H9 (cell line): Measurements from ENCODE around the gene UTS2B. TPM values are rescaled to one million over a fixed set of nuclear protein-coding genes. Genes with fewer than 3 reads are reported as not detected.

Source experiments
- DNase-seq: peaks from one replicate; pipeline ENCODE4 v3.0.0-alpha.2; 2017
- H2AFZ ChIP-seq: one replicate; pipeline ENCODE4 v1.6.1; 2013; ENCODE audit warnings: mild to moderate bottlenecking, low read length, control low read depth, moderate library complexity
- H2AK5ac ChIP-seq: 2 replicates; pipeline ENCODE4 v1.6.1; 2013; ENCODE audit warnings: low read length, control low read depth, mixed read lengths; ENCODE audit not compliant: insufficient read length
- H2BK120ac ChIP-seq: one replicate; pipeline ENCODE4 v1.6.1; 2013; ENCODE audit warnings: low read depth, mild to moderate bottlenecking, low read length, control low read depth, inconsistent platforms; ENCODE audit not compliant: poor library complexity, severe bottlenecking
- H2BK12ac ChIP-seq: 2 replicates; pipeline ENCODE4 v1.6.1; 2013; ENCODE audit warnings: low read length, control low read depth, mixed read lengths, low read depth; ENCODE audit not compliant: insufficient read length
- H2BK15ac ChIP-seq: 2 replicates; pipeline ENCODE4 v1.6.1; 2013; ENCODE audit warnings: low read depth, low read length, control low read depth
- H2BK20ac ChIP-seq: one replicate; pipeline ENCODE4 v1.6.1; 2013; ENCODE audit warnings: low read depth, mild to moderate bottlenecking, low read length, control low read depth, inconsistent platforms; ENCODE audit not compliant: poor library complexity, severe bottlenecking
- H2BK5ac ChIP-seq: 2 replicates; pipeline ENCODE4 v1.6.1; 2013; ENCODE audit warnings: low read length, control low read depth, mixed read lengths; ENCODE audit not compliant: insufficient read length
- H3K14ac ChIP-seq: 2 replicates; pipeline ENCODE4 v1.6.1; 2013; ENCODE audit warnings: low read length, control low read depth; ENCODE audit not compliant: insufficient read depth
- H3K18ac ChIP-seq: 2 replicates; pipeline ENCODE4 v1.6.1; 2013; ENCODE audit warnings: low read depth, mild to moderate bottlenecking, mixed read lengths, low read length, control low read depth; ENCODE audit not compliant: insufficient read length
- H3K23ac ChIP-seq: 2 replicates; pipeline ENCODE4 v1.6.1; 2013; ENCODE audit warnings: low read length, control low read depth, mixed read lengths, low read depth; ENCODE audit not compliant: insufficient read length
- H3K23me2 ChIP-seq: 2 replicates; pipeline ENCODE4 v1.6.1; 2013; ENCODE audit warnings: low read depth, mild to moderate bottlenecking, mixed read lengths, low read length, control low read depth; ENCODE audit not compliant: insufficient read length, poor library complexity, severe bottlenecking
- H3K27ac ChIP-seq: 2 replicates; pipeline ENCODE4 v1.5.1; 2013; ENCODE audit warnings: low read length, control low read depth, mixed read lengths, low read depth; ENCODE audit not compliant: insufficient read length
- H3K27me3 ChIP-seq: 2 replicates; pipeline ENCODE4 v1.6.1; 2013; ENCODE audit warnings: low read length, control low read depth, inconsistent platforms; ENCODE audit not compliant: insufficient read depth
- H3K4ac ChIP-seq: 2 replicates; pipeline ENCODE4 v1.6.1; 2013; ENCODE audit warnings: low read depth, mild to moderate bottlenecking, control low read depth, inconsistent platforms, low read length, moderate library complexity
- H3K4me1 ChIP-seq: 2 replicates; pipeline ENCODE4 v1.6.1; 2013; ENCODE audit warnings: low read length, control low read depth, inconsistent platforms; ENCODE audit not compliant: insufficient read depth
- H3K4me2 ChIP-seq: 2 replicates; pipeline ENCODE4 v1.6.1; 2013; ENCODE audit warnings: low read length, control low read depth, mixed read lengths; ENCODE audit not compliant: insufficient read length, insufficient read depth
- H3K56ac ChIP-seq: 2 replicates; pipeline ENCODE4 v1.6.1; 2013; ENCODE audit warnings: low read depth, mild to moderate bottlenecking, mixed read lengths, low read length, control low read depth; ENCODE audit not compliant: insufficient read length
- H3K79me1 ChIP-seq: 2 replicates; pipeline ENCODE4 v1.6.1; 2013; ENCODE audit warnings: low read depth, mild to moderate bottlenecking, moderate library complexity, low read length, control low read depth, inconsistent platforms; ENCODE audit not compliant: insufficient read depth, poor library complexity, severe bottlenecking
- H3K79me2 ChIP-seq: 2 replicates; pipeline ENCODE4 v1.6.1; 2013; ENCODE audit warnings: low read length, control low read depth, inconsistent platforms; ENCODE audit not compliant: insufficient read depth
- H3K9ac ChIP-seq: 2 replicates; pipeline ENCODE4 v1.6.1; 2013; ENCODE audit warnings: low read length, control low read depth, mixed read lengths; ENCODE audit not compliant: insufficient read length; ENCODE audit errors: extremely low read depth
- H3K9me3 ChIP-seq: one replicate; pipeline ENCODE4 v1.6.1; 2013; ENCODE audit warnings: low read depth, low read length, inconsistent platforms; ENCODE audit not compliant: control insufficient read depth
- H3T11ph ChIP-seq: one replicate; pipeline ENCODE4 v1.6.1; 2013; ENCODE audit warnings: mild to moderate bottlenecking, low read length, control low read depth, inconsistent platforms
- H4K20me1 ChIP-seq: one replicate; pipeline ENCODE4 v1.6.1; 2013; ENCODE audit not compliant: control insufficient read depth, insufficient read length, insufficient read depth
- H4K5ac ChIP-seq: 2 replicates; pipeline ENCODE4 v1.6.1; 2013; ENCODE audit warnings: low read depth, mild to moderate bottlenecking, mixed read lengths, low read length, control low read depth; ENCODE audit not compliant: insufficient read length
- H4K8ac ChIP-seq: replicated peaks from 2 replicates; pipeline ENCODE4 v1.6.1; 2013; ENCODE audit warnings: low read length, control low read depth, mixed read lengths, low read depth; ENCODE audit not compliant: insufficient read length
- H4K91ac ChIP-seq: 2 replicates; pipeline ENCODE4 v1.6.1; 2013; ENCODE audit warnings: low read depth, mild to moderate bottlenecking, moderate library complexity, mixed read lengths, low read length, control low read depth; ENCODE audit not compliant: insufficient read length
- H3K27ac Mint-ChIP-seq, 3 experiments: 2 replicates in 2 of 3; 3 replicates in 1 of 3; pipeline ENCODE4 v1.8.0; 2020 to 2021; ENCODE audit warnings: mixed read lengths in 3 of 3, mild to moderate bottlenecking in 1 of 3, moderate library complexity in 1 of 3
- H3K27me3 Mint-ChIP-seq: 2 replicates; pipeline ENCODE4 v1.8.0; 2021; ENCODE audit warnings: low read depth, mild to moderate bottlenecking, moderate library complexity, mixed read lengths
- H3K36me3 Mint-ChIP-seq, 3 experiments: 2 replicates in 2 of 3; 3 replicates in 1 of 3; pipeline ENCODE4 v1.8.0; 2020 to 2021; ENCODE audit warnings: low read depth in 3 of 3, mixed read lengths in 3 of 3; ENCODE audit not compliant: insufficient read depth in 1 of 3
- H3K4me1 Mint-ChIP-seq, 2 experiments: 2 replicates each; pipeline ENCODE4 v1.8.0; 2020; ENCODE audit warnings: mixed read lengths in 2 of 2
- H3K4me3 Mint-ChIP-seq, 2 experiments: 2 replicates in 1 of 2; 3 replicates in 1 of 2; pipeline ENCODE4 v1.8.0; 2020 to 2021; ENCODE audit warnings: mild to moderate bottlenecking in 2 of 2, mixed read lengths in 2 of 2, moderate library complexity in 1 of 2
- H3K9me3 Mint-ChIP-seq, 2 experiments: 2 replicates in 1 of 2; 3 replicates in 1 of 2; pipeline ENCODE4 v1.8.0; 2020; ENCODE audit warnings: mild to moderate bottlenecking in 2 of 2, mixed read lengths in 2 of 2, moderate library complexity in 1 of 2
- CTCF ChIP-seq: fragments of 200-600 bp; sonication (generic); conservative IDR thresholded peaks from 3 replicates; pipeline ENCODE4 v1.8.0; 2021; ENCODE audit warnings: antibody characterized with exemption, mild to moderate bottlenecking
- WGBS: extraction: QIAGEN DNeasy Blood & Tissue Kit; methylation state at CpG from one replicate; pipeline ENCODE4 v1.1.7; 2013; ENCODE audit warnings: missing lambda C conversion rate, low lambda C conversion rate, mixed read lengths; ENCODE audit not compliant: insufficient read length; ENCODE audit errors: extremely low coverage; 5-methylcytosine and 5-hydroxymethylcytosine counted together
- total RNA-seq: library from RNA; stranded (reverse); gene quantifications from 2 replicates; pipeline ENCODE4 v1.2.1, GENCODE V29; 2021

UTS2B gene
- total RNA-seq, 1 experiment from 2014 or later, result 0.09 TPM

GRCh38 chr3:191236646-191237045 is 93.7 kb downstream of the UTS2B start:
- H2AFZ ChIP-seq, result no peak overlapping the region
- Mint-ChIP-seq H3K36me3 (no peaks in the 10 kb centered on the region), H3K4me1 (peaks cover 50 to 57% of the 10 kb centered on the region in 2 experiments), H3K27ac (no peak overlapping the region), H3K4me3 (no peak overlapping the region), H3K27me3 (no peaks in the 10 kb centered on the region), H3K9me3 (no peaks in the 10 kb centered on the region)
- H3K4me1 ChIP-seq, result no peaks in the 10 kb centered on the region; the same call in 1 of the 2 replicates
- H3T11ph ChIP-seq, result no peak overlapping the region
- H2BK120ac ChIP-seq, result no peak overlapping the region
- no peak overlapping the region for H2BK15ac ChIP-seq
- H3K4ac ChIP-seq, result no peak overlapping the region
- no peak overlapping the region for H4K8ac ChIP-seq
- no peak overlapping the region for H2BK20ac ChIP-seq
- no peaks in the 10 kb centered on the region for H3K23me2 ChIP-seq
- H4K20me1 ChIP-seq, result no peaks in the 10 kb centered on the region
- no peak for TF ChIP-seq CTCF
- no peak overlapping the region for H4K5ac ChIP-seq
- no peak overlapping the region for H2BK12ac ChIP-seq
- H3K27me3 ChIP-seq, result no peaks in the 10 kb centered on the region
- H2BK5ac ChIP-seq, result no peak overlapping the region
- no CpG with 5 or more reads among the region's 3 CpGs for WGBS
- H4K91ac ChIP-seq, result no peak overlapping the region
- H3K14ac ChIP-seq, result no peak overlapping the region
- no peak overlapping the region for H3K18ac ChIP-seq
- H3K27ac ChIP-seq, result no peak overlapping the region
- H3K56ac ChIP-seq, result no peak overlapping the region
- no peak overlapping the region for H3K4me2 ChIP-seq
- no peak overlapping the region for H2AK5ac ChIP-seq
- no peaks in the 10 kb centered on the region for H3K9me3 ChIP-seq
- H3K23ac ChIP-seq, result no peak overlapping the region
- H3K9ac ChIP-seq, result no peak overlapping the region
- no peaks in the 10 kb centered on the region for H3K79me2 ChIP-seq
- DNase-seq, result no peak
- H3K79me1 ChIP-seq, result no peaks in the 10 kb centered on the region
